Measurements from ENCODE around the gene QRFP.
"Not testable (repeated sequence)": the region's sequence is repeated elsewhere in the genome, so short reads cannot be mapped to it uniquely, and the experiment has no call there.

Gene QRFP

DNA sequence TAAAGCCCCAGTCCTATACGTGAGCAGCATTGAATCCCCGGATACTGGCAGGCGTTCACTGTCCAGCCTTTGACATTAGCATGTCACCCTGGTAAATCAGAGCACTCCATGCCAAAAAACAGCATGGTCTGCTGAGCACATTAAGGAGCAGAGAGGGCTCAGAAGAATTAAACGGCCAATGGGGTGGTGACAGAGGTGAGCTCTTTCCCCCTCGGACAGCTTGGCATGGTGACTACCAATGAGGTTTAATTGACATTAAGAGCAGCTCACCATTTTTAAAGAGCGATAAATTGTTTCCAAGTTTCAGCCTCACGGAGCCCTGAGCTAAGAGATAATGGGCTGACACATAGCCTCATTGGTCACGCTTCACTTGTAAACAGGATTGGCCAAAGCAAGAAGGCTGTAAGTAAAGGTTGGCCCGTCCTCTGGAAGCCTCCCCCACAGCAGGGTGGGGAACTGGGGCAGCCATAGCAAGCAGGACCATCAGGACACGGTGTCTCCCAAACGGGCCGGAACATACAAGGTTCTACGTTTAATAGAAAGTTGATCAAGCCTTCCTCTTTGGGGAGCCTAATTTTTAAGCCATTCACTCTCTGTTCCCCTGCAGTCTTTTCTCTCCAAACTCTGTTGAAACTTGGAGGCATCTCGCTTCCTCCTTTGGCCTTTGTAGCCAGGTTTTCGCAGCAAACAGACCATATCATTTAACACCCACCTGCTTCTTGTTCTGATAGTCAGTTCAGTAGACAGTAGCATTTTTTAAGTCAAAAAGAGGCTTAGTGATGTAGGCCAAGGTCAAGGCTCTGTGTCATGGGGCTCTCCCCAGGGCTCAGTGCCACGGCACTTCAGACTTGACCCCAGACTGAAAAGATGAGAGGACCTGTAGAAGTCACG is 25.9 kb downstream of the QRFP start:
- no peak for DNase-seq

DNA sequence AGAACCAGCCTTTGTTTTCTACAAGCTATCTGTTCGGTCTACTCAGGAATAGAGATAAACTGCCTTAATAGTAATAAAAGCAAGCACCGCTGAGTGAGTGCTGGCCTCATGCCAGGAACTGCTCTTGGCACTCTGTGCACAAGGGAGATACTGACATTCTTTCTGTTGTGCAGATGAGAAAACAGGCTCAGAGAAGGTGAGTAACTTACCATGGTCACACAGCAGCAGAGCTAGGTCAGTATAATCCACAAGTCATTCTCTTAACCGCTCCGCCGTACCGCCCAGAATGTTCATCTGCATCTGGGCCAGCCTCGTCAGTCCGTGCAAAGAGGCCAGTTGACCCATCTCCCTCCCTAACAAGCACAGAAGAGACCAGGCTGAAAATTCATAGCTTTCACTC is 27.4 kb downstream of the QRFP start:
- DNase-seq, result peak; percentile 12

DNA sequence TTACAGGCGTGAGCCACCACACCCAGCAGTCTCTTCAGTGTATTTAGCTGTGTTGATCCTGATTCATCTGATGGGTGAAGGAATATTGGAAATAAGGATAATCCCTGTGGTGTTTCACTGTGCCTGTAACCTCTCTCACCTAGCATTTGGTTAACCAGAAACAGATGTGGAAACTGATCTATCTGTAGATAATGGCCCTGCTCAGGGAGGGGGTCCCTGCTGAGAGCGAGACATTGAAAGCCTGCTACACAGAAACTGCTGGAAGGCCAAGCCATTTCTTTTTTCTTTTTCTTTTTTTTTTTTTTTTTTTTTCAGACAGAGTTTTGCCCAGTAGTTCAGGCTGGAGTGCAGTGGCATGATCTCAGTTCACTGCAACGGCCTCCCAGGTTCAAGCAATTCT is 28.4 kb downstream of the QRFP start:
- no peak for DNase-seq

DNA sequence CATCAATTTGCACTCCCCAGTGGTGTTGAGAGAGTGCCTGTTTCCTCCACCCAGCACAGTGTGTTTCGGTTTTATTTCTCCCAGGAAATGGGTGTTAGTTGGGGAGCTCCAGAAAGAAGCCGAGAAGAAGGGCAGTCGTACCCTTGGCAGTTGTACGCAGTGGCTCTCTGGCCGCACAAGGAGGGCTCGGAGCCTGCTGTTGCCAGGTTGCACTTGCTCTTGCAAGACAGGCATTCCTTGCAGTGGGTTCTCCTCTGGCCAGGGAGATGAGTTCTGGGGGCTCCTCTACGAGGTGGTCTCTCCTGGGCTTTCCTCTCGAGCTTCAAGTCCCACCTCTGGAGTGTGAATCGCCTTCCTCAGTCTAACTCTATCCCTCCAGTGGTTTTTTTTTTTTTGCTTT is 29.1 kb downstream of the QRFP start:
- DNase-seq, result no peak

GRCh38 chr9:130866474-130866965 is 30.1 kb downstream of the QRFP start:
- peak; percentile 64 for DNase-seq

GRCh38 chr9:130865921-130866320 is 30.7 kb downstream of the QRFP start:
- no peak for DNase-seq

GRCh38 chr9:130864541-130864940 is 32.1 kb downstream of the QRFP start:
- no peak for DNase-seq

GRCh38 chr9:130862747-130863146 is 33.9 kb downstream of the QRFP start:
- no peak for DNase-seq

GRCh38 chr9:130862217-130862616 is 34.4 kb downstream of the QRFP start:
- DNase-seq, result no peak

- no peak for DNase-seq
Measured at GRCh38 chr9:130861372-130862180, 35.0 kb downstream of the QRFP start.

GRCh38 chr9:130860458-130861316 is 35.9 kb downstream of the QRFP start:
- DNase-seq, result no peak

DNA sequence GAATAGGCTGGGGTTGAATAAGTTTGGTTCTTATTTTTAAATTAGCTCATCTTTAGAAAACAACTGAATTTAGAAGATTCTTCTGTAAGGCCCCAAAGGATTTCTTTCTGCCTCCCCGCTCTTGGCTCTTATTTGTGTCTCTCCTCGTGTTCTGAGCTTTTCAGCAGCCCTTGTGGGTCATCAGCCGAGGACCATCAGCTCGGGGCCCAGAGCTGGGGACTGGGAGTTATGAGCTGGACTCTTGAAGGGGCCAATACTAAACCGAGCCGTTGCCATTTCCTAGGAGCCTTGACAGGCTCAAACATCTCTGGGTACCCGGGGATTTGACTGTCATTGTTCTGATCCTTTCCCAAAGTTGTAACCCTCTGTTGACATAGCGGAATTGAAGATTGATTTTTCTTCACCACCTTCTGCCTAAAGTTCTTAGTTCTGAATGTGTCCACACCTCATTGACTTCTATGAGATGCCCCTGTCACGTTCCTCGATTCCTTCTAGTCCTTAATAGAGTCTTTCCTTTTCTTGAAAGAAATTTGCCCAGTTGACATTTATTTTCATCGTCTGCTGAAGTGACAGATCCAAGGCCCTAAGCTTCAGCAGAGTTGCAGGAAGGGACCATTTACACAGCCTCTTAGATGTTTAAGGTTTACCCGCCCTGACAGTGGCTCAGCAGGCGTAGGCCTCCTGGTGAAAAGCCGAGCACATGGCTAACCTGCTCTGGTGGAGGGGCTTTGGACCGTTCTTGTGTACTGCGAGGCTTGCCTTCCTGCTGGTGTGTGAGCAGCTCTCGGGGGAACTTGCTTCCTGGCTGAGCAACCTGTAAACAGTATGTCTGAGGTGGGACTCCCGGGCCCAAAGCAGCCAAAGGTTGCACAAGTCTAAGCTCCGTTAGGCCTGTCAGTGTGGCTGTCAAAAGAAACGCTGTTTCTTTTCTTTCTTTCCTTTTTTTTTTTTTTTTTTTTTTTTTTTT is 37.6 kb downstream of the QRFP start:
- DNase-seq, result no peak

GRCh38 chr9:130857864-130858738 is 38.5 kb downstream of the QRFP start:
- no peak for DNase-seq

- DNase-seq, result no peak
Measured at GRCh38 chr9:130856474-130856873, 40.1 kb downstream of the QRFP start.

- DNase-seq, result no peak
Measured at GRCh38 chr9:130854835-130855234, 41.8 kb downstream of the QRFP start.

GRCh38 chr9:130854092-130854491 is 42.5 kb downstream of the QRFP start:
- no peak for DNase-seq

- no peak for DNase-seq
Measured at GRCh38 chr9:130852801-130853200, 43.8 kb downstream of the QRFP start.

DNA sequence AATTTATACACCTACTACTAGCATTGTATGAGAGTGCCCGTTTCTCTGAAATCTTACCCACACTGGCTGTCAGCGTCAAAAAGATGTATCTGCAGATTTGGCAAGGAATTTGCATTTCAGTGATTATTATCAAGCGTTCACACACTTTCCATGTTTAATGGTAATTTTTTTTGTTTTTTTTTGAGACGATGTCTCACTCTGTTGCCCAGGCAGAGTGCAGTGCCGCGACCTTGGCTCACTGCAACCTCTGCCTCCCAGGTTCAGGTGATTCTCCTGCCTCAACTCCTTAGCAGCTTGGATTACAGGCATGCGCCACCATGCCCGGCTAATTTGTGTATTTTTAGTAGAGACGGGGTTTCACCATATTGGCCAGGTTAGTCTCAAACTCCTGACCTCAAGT is 47.3 kb downstream of the QRFP start:
- DNase-seq, result no peak

GRCh38 chr9:130848514-130848913 is 48.1 kb downstream of the QRFP start:
- not testable (repeated sequence) for DNase-seq

All from NCI-H1048 (cell line).